ENCODE measurements around the gene RPS4Y2. TPM values are rescaled to one million over a fixed set of nuclear protein-coding genes. Genes with fewer than 3 reads are reported as not detected.

Gene RPS4Y2
- not detected in 2 replicates for total RNA-seq

DNA sequence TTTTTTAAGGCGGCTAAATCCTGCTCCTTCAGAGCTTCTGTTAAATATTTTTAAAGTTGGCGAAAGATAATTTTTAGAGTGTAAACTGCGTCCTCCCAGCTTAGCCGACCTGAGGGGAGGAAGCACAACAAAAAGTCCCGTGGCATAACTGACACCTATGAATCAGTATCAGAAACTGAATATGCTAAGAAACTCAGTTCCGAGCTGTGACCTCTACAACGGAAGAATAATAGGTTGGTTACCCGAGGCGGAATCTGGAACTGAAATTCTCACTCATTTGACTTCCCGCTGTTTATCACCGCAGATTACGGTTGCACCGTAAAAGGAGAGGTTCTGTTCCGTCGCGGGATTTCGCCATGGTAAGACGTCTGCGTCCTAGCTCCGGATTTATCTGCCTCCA lies at the start of gene RPS4Y2:
RPS4Y2 (plus strand) TSS at position 301 of the 400 bp plus-strand sequence; CDS start at position 357, 56 bp downstream.

Other genes with a start within 250 kb of the RPS4Y2 start
- not detected in 2 replicates for gene EIF1AY, start 180.3 kb upstream of the RPS4Y2 start, total RNA-seq

Data from myometrial cell (primary cell).